Gastroesophageal sphincter (tissue), 3 donors: ENCODE measurements around the gene MRTFB.

ENCODE experiments used
- CTCF ChIP-seq, 4 experiments: fragments of 200-600 bp in 2 of 4; fragments of 450-650 bp in 2 of 4; sonication (generic) in 1 of 4; IDR thresholded peaks; one replicate each; pipeline ENCODE4 v1.5.1; 2017 to 2019; ENCODE audit warnings: antibody characterized with exemption in 4 of 4, mild to moderate bottlenecking in 2 of 4, moderate library complexity in 2 of 4
- POLR2A ChIP-seq, 2 donors: fragments of 450-650 bp; IDR thresholded peaks; one replicate each; pipeline ENCODE4 v1.6.1; 2017; ENCODE audit warnings: antibody characterized with exemption in 2 of 2, mild to moderate bottlenecking in 2 of 2, moderate library complexity in 1 of 2
- POLR2AphosphoS5 ChIP-seq: sonication (generic); formaldehyde crosslinking; IDR thresholded peaks from one replicate; pipeline ENCODE4 v1.6.1; 2017; ENCODE audit warnings: antibody characterized with exemption

- TF ChIP-seq POLR2A (IDR thresholded peaks at IDR 0.05): no peak
- TF ChIP-seq CTCF (IDR thresholded peaks at IDR 0.05): no peak
- TF ChIP-seq POLR2AphosphoS5: no peak
Observed at GRCh38 chr16:14309906-14310305, 238.8 kb downstream of the MRTFB start.
